DOHH2 (cell line): ENCODE results near the gene WNK1.

Source experiments
- EZH2phosphoT487 ChIP-seq: fragments of 200-600 bp; sonication (generic); IDR thresholded peaks from 2 replicates; pipeline ENCODE4 v1.6.1; 2017; ENCODE audit warnings: borderline replicate concordance, mild to moderate bottlenecking, antibody characterized with exemption, low read length, moderate library complexity, mixed read lengths
- TF ChIP-seq, protein P1 (sequence below): fragments of 200-600 bp; sonication (generic); IDR thresholded peaks from one replicate; pipeline ENCODE4 v1.5.1; 2014; ENCODE audit warnings: antibody characterized with exemption, mild to moderate bottlenecking, low read depth, low read length; ENCODE audit not compliant: poor library complexity, severe bottlenecking

DNA sequence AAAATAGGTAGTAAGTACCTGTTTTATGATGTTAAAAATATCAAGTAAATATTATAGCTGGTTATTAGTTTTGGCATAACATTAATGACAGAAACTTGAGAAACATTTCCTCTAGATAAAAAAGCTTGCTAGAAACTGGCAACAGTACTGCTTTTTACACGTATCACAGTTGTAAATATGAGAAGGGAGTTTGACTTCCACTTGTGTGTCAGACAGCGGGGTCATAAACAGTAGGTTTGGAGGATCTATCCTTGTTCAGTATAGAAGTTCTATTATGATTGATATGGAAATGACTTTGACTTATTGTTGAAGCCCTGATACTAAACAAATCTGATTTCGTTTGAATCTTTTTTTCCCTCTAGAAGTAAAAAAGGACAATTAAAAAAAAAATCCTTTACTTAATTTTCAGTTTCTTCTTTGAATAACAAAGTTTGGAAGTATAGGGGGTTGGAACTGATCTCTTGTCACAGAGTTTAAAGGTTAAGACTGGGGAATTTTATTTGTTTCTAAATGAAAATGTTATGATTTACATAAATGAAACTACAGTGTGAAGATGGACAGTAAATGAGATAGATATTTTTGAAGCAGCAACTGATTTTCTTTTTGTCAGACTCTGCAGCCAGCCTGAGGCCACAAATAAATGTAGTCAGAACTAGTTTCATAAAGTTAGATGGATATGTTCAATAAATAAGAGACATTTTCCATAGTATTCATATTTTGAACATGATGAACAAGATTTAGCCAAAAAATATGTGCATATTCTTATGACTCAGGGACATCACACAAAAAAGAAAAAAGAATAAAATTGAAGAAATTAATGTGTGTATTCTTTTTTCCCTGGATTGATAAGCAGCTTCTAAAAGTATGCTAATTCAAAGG, 50.1 kb downstream of the WNK1 start:
- TF ChIP-seq, protein P1, sequence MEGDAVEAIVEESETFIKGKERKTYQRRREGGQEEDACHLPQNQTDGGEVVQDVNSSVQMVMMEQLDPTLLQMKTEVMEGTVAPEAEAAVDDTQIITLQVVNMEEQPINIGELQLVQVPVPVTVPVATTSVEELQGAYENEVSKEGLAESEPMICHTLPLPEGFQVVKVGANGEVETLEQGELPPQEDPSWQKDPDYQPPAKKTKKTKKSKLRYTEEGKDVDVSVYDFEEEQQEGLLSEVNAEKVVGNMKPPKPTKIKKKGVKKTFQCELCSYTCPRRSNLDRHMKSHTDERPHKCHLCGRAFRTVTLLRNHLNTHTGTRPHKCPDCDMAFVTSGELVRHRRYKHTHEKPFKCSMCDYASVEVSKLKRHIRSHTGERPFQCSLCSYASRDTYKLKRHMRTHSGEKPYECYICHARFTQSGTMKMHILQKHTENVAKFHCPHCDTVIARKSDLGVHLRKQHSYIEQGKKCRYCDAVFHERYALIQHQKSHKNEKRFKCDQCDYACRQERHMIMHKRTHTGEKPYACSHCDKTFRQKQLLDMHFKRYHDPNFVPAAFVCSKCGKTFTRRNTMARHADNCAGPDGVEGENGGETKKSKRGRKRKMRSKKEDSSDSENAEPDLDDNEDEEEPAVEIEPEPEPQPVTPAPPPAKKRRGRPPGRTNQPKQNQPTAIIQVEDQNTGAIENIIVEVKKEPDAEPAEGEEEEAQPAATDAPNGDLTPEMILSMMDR = no peak
- TF ChIP-seq EZH2phosphoT487 = no peak
